DOHH2 (cell line): Measurements from ENCODE around the gene PTEN.
"Not testable (repeated sequence)": the region's sequence is repeated elsewhere in the genome, so short reads cannot be mapped to it uniquely, and the experiment has no call there.

ENCODE experiments used
- EZH2phosphoT487 ChIP-seq: fragments of 200-600 bp; sonication (generic); IDR thresholded peaks from 2 replicates; pipeline ENCODE4 v1.6.1; 2017; ENCODE audit warnings: borderline replicate concordance, mild to moderate bottlenecking, antibody characterized with exemption, low read length, moderate library complexity, mixed read lengths
- TF ChIP-seq, protein P1 (sequence below): fragments of 200-600 bp; sonication (generic); IDR thresholded peaks from one replicate; pipeline ENCODE4 v1.5.1; 2014; ENCODE audit warnings: antibody characterized with exemption, mild to moderate bottlenecking, low read depth, low read length; ENCODE audit not compliant: poor library complexity, severe bottlenecking

DNA sequence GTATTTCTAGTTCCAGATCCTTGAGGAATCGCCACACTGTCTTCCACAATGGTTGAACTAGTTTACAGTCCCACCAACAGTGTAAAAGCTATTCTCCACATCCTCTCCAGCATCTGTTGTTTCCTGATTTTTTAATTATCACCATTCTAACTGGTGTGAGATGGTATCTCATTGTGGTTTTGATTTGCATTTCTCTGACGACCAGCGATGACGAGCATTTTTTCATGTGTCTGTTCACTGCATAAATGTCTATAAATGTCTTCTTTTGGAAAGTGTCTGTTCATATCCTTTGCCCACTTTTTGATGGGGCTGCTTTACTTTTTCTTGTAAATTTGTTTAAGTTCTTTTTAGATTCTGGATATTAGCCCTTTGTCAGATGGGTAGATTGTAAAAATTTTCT lies 7.8 kb upstream of the PTEN start:
- TF ChIP-seq, protein P1, sequence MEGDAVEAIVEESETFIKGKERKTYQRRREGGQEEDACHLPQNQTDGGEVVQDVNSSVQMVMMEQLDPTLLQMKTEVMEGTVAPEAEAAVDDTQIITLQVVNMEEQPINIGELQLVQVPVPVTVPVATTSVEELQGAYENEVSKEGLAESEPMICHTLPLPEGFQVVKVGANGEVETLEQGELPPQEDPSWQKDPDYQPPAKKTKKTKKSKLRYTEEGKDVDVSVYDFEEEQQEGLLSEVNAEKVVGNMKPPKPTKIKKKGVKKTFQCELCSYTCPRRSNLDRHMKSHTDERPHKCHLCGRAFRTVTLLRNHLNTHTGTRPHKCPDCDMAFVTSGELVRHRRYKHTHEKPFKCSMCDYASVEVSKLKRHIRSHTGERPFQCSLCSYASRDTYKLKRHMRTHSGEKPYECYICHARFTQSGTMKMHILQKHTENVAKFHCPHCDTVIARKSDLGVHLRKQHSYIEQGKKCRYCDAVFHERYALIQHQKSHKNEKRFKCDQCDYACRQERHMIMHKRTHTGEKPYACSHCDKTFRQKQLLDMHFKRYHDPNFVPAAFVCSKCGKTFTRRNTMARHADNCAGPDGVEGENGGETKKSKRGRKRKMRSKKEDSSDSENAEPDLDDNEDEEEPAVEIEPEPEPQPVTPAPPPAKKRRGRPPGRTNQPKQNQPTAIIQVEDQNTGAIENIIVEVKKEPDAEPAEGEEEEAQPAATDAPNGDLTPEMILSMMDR, result not testable (repeated sequence)
- not testable (repeated sequence) for TF ChIP-seq EZH2phosphoT487
